Natural killer cell (primary cell): ENCODE measurements around the gene NOS1. TPM values are rescaled to one million over a fixed set of nuclear protein-coding genes. Genes with fewer than 3 reads are reported as not detected.
"Not testable (repeated sequence)": the region's sequence is repeated elsewhere in the genome, so short reads cannot be mapped to it uniquely, and the experiment has no call there.

ENCODE experiments used
- ATAC-seq, 3 donors: fragments of 150-1000 bp in 2 of 3; fragments of 200-7000 bp in 1 of 3; cut with Tn5 transposase; 1 replicate in 1 of 3; 2 replicates in 2 of 3; pipeline ENCODE4 v1.10.0; 2021; ENCODE audit warnings: mild to moderate bottlenecking in 2 of 3, moderate library complexity in 2 of 3
- DNase-seq, 2 donors: peaks; one replicate each; pipeline versions ENCODE4 v3.0.0 to v3.0.0-alpha.2; 2013 to 2021; ENCODE audit warnings: mixed read lengths in 1 of 2
- H3K27ac ChIP-seq: one replicate; pipeline ENCODE4 v1.5.1; 2013; ENCODE audit warnings: mild to moderate bottlenecking, low read length
- H3K27me3 ChIP-seq: one replicate; pipeline ENCODE4 v1.6.1; 2013; ENCODE audit warnings: low read length; ENCODE audit not compliant: control insufficient read depth, insufficient read depth
- H3K36me3 ChIP-seq: one replicate; pipeline ENCODE4 v1.6.1; 2013; ENCODE audit warnings: low read length; ENCODE audit not compliant: control insufficient read depth, insufficient read depth
- H3K4me1 ChIP-seq: one replicate; pipeline ENCODE4 v1.6.1; 2013; ENCODE audit warnings: low read length; ENCODE audit not compliant: control insufficient read depth, insufficient read depth
- H3K4me3 ChIP-seq: one replicate; pipeline ENCODE4 v1.5.1; 2013; ENCODE audit warnings: low read length
- H3K9me3 ChIP-seq: one replicate; pipeline ENCODE4 v1.6.1; 2013; ENCODE audit warnings: low read length; ENCODE audit not compliant: control insufficient read depth, insufficient read depth
- H3K27ac Mint-ChIP-seq, 2 donors: one replicate each; pipeline ENCODE4 v1.8.0; 2022; ENCODE audit warnings: mild to moderate bottlenecking in 2 of 2, mixed read lengths in 2 of 2, moderate library complexity in 1 of 2
- H3K27me3 Mint-ChIP-seq, 2 donors: one replicate each; pipeline ENCODE4 v1.8.0; 2022; ENCODE audit warnings: low read depth in 2 of 2, mixed read lengths in 2 of 2
- H3K36me3 Mint-ChIP-seq: one replicate; pipeline ENCODE4 v1.8.0; 2022; ENCODE audit warnings: mixed read lengths
- H3K4me1 Mint-ChIP-seq, 2 donors: one replicate each; pipeline ENCODE4 v1.8.0; 2022; ENCODE audit warnings: mixed read lengths in 2 of 2
- H3K4me3 Mint-ChIP-seq: one replicate; pipeline ENCODE4 v1.8.0; 2022; ENCODE audit warnings: mild to moderate bottlenecking, moderate library complexity, mixed read lengths
- H3K9me3 Mint-ChIP-seq, 2 donors: one replicate each; pipeline ENCODE4 v1.8.0; 2022; ENCODE audit warnings: mixed read lengths in 2 of 2
- WGBS: methylation state at CpG from one replicate; pipeline ENCODE4 v1.1.7; 2013; ENCODE audit warnings: missing lambda C conversion rate; ENCODE audit not compliant: insufficient coverage; 5-methylcytosine and 5-hydroxymethylcytosine counted together
- intact Hi-C: fragments of 100-400 bp; cut with micrococcal nuclease; formaldehyde crosslinking; loops from one replicate; pipeline ENCODE4 v1.14.2; 2022
- total RNA-seq, 4 donors: library from RNA; stranded (reverse); fragments of 120-200 nt in 1 of 4; gene quantifications; one replicate each; pipeline versions ENCODE4 v1.2.3 to v1.2.4, GENCODE V29; 2013 to 2022
- TF ChIP-seq, protein P1 (sequence below): fragments of 200-600 bp; IDR thresholded peaks from one replicate; pipeline ENCODE4 v1.8.0; 2022; ENCODE audit warnings: antibody characterized with exemption

Gene NOS1
- total RNA-seq, 3 donors from 2014 or later (not counting 1 experiment from before 2014, with no cell fraction given) = not detected

DNA sequence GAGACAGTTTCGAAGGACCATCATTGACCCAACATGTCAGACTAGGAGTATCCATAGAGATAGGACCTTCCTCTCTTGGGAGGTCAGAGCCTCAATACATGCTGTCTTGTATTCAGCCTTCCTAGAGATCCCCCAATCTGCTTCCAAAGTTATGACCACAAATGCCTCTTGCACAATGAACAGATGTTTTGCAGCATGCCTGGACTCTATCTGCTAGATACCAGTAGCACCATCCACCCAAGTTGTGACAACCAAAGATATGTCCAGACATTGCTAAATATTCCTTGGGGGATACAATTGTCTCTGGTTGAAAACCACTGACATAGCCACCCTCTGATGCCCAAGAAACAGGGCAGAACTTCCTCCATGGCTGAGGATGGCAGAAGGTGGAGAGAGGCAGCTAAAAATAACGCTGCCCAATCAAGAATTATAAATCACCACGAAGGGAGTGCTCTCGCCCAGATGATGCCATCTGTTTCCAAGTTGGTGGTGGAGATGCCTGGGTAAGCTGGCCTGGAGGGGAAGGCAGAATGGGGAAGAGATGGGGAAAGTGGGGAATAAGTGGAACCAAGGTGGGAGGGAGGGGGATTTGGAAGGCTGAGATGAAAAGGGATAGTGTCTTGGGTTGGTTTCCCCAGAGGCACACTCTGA is 42.9 kb upstream of the NOS1 start:
- WGBS = 68% methylated on average over 4 of the region's 4 CpGs
- Histone ChIP-seq H3K27me3 (no peaks in the 10 kb centered on the region), H3K36me3 (no peaks in the 10 kb centered on the region), H3K4me3 (no peak overlapping the region), H3K9me3 (no peaks in the 10 kb centered on the region), H3K27ac (no peak overlapping the region), H3K4me1 (no peaks in the 10 kb centered on the region)
- peaks cover 0 to 7% of the 10 kb centered on the region in 2 donors for H3K27me3 Mint-ChIP-seq
- intact Hi-C loops = no loop called here
- peaks cover 0 to 4% of the 10 kb centered on the region in 2 donors for H3K9me3 Mint-ChIP-seq
- H3K4me1 Mint-ChIP-seq = no peaks in the 10 kb centered on the region
- DNase-seq = no peak
- ATAC-seq = no peak
- no peak overlapping the region for H3K27ac Mint-ChIP-seq
- TF ChIP-seq, protein P1, sequence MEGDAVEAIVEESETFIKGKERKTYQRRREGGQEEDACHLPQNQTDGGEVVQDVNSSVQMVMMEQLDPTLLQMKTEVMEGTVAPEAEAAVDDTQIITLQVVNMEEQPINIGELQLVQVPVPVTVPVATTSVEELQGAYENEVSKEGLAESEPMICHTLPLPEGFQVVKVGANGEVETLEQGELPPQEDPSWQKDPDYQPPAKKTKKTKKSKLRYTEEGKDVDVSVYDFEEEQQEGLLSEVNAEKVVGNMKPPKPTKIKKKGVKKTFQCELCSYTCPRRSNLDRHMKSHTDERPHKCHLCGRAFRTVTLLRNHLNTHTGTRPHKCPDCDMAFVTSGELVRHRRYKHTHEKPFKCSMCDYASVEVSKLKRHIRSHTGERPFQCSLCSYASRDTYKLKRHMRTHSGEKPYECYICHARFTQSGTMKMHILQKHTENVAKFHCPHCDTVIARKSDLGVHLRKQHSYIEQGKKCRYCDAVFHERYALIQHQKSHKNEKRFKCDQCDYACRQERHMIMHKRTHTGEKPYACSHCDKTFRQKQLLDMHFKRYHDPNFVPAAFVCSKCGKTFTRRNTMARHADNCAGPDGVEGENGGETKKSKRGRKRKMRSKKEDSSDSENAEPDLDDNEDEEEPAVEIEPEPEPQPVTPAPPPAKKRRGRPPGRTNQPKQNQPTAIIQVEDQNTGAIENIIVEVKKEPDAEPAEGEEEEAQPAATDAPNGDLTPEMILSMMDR = no peak
- H3K4me3 Mint-ChIP-seq = no peak overlapping the region
- no peaks in the 10 kb centered on the region for H3K36me3 Mint-ChIP-seq

DNA sequence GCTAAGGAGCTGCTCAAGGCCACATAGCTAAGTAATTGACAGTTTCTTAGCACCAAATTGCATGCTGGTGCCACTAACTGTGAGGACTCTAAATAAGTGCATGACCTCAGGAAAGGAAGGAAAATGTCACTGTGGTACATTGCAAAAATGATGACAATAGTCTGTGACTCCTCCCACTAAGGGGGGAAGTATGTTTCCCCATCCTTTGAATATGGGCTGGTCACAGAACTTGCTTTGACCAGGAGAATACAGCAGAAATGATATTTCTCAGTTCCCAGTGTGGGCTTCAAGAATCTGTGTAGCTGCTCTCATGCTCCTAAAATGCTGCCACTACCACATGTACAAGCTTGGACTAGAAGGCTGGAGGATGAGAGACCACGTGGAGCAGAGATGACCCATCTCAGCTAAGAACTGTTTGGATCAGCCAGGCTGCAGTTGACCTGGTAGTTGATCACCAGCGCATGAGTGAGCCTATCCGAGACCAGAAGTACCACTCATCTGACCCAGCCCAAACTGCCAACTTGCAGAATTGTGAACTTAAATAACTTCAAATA is 42.2 kb upstream of the NOS1 start:
- Histone ChIP-seq H3K36me3 (no peaks in the 10 kb centered on the region), H3K27me3 (no peaks in the 10 kb centered on the region), H3K4me1 (no peaks in the 10 kb centered on the region), H3K4me3 (no peak overlapping the region), H3K9me3 (no peaks in the 10 kb centered on the region), H3K27ac (no peak overlapping the region)
- Mint-ChIP-seq H3K9me3 (peaks cover 0 to 4% of the 10 kb centered on the region in 2 donors), H3K4me1 (no peaks in the 10 kb centered on the region), H3K4me3 (no peak overlapping the region), H3K27me3 (peaks cover 0 to 7% of the 10 kb centered on the region in 2 donors), H3K27ac (no peak overlapping the region), H3K36me3 (no peaks in the 10 kb centered on the region)
- WGBS = 82% methylated on average over 3 of the region's 3 CpGs
- DNase-seq (no peak), ATAC-seq (no peak)
- TF ChIP-seq, protein P1 = no peak
- intact Hi-C loops = no loop called here

DNA sequence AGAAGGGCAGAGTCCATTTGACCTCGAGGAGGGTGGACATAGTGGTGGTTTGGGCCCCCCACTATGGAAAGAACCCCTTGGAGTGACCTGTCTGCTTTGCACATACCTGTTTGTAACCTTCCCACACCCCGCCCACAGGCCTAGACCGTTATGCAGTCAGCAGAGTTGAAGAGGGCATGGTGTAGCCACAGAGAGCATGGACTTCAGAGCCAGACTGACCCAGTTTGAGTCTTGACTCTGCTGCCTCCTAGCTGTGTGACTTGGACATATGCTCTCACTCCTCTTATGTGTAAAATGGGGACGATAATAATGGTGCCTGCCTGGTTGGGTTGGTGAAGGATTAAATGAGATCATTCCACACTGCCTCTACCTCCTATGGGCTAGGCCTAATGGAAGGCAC is 40.9 kb upstream of the NOS1 start:
- Histone ChIP-seq H3K9me3 (no peaks in the 10 kb centered on the region), H3K36me3 (no peaks in the 10 kb centered on the region), H3K27me3 (no peaks in the 10 kb centered on the region), H3K27ac (no peak overlapping the region), H3K4me1 (no peaks in the 10 kb centered on the region), H3K4me3 (no peak overlapping the region)
- ATAC-seq (no peak), DNase-seq (no peak)
- TF ChIP-seq, protein P1 = no peak
- intact Hi-C loops = no loop called here
- H3K4me1 Mint-ChIP-seq = no peaks in the 10 kb centered on the region
- H3K27me3 Mint-ChIP-seq = peaks cover 0 to 3% of the 10 kb centered on the region in 2 donors
- H3K9me3 Mint-ChIP-seq = peaks cover 0 to 4% of the 10 kb centered on the region in 2 donors
- no peak overlapping the region for H3K4me3 Mint-ChIP-seq
- WGBS = 70% methylated on average over 3 of the region's 4 CpGs
- H3K36me3 Mint-ChIP-seq = no peaks in the 10 kb centered on the region
- no peak overlapping the region for H3K27ac Mint-ChIP-seq

DNA sequence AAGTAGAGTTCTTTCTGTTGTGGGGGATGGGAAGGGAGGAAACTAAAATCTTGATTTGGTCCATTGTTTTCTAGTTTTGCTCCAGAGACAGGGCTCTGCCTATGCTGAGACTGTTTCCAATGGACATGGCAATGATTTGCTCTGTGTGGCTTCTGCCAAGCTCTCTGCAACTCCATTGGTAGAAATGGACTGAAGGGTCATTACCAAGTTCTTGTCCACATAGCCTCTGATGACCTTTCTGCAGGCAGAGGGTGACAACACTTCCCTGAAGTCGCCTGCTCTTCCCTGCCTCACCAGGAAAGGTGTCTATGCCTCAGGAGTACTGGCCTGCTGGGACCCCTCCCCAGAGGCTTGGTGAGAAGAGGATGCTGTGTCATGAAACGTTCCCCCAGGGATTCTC is 39.5 kb upstream of the NOS1 start:
- TF ChIP-seq, protein P1 = no peak
- peaks cover 3 to 4% of the 10 kb centered on the region in 2 donors for H3K9me3 Mint-ChIP-seq
- no peak overlapping the region for H3K4me3 Mint-ChIP-seq
- no peak for ATAC-seq
- no peak overlapping the region for H3K27ac Mint-ChIP-seq
- intact Hi-C loops = no loop called here
- no peaks in the 10 kb centered on the region for H3K36me3 Mint-ChIP-seq
- H3K27me3 Mint-ChIP-seq = peaks cover 0 to 3% of the 10 kb centered on the region in 2 donors
- H3K4me1 ChIP-seq = no peaks in the 10 kb centered on the region
- H3K9me3 ChIP-seq = no peaks in the 10 kb centered on the region
- no peaks in the 10 kb centered on the region for H3K36me3 ChIP-seq
- DNase-seq = no peak
- WGBS = 34% methylated on average over 2 of the region's 2 CpGs
- H3K27me3 ChIP-seq = no peaks in the 10 kb centered on the region
- H3K4me1 Mint-ChIP-seq = no peaks in the 10 kb centered on the region
- no peak overlapping the region for H3K27ac ChIP-seq
- no peak overlapping the region for H3K4me3 ChIP-seq

DNA sequence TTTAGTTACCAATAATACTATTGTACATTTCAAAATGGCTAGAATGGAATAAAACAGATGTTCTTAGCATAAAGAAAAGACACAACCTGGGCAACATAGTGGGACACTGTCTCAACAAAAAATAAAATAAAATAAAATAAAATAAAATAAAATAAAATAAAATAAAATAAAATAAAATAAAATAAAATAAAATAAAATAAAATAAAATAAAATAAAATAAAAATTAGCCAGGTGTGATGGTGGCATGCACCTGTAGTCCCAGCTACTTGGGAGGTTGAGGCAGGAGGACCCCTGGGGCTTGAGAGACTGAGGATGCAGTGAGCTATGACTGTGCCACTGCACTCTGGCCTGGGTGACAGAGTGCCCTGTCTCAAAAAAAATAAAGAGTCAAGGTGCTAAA is 37.1 kb upstream of the NOS1 start:
- H3K9me3 Mint-ChIP-seq, H3K27ac Mint-ChIP-seq, H3K27me3 Mint-ChIP-seq, H3K4me3 ChIP-seq, DNase-seq, H3K27ac ChIP-seq, ATAC-seq, H3K27me3 ChIP-seq, H3K4me1 Mint-ChIP-seq, H3K4me3 Mint-ChIP-seq, H3K36me3 ChIP-seq, H3K4me1 ChIP-seq, H3K36me3 Mint-ChIP-seq, intact Hi-C loops, H3K9me3 ChIP-seq: not testable (repeated sequence)
